Stimulated activated CD4-positive, alpha-beta T cell treated with anti-CD3 and anti-CD28 coated beads, Interleukin-1b, Interleukin-23, amount 100 ng/mL, for 4 hours (primary cell): ENCODE measurements around the gene SCAF8.
"Not testable (repeated sequence)": the region's sequence is repeated elsewhere in the genome, so short reads cannot be mapped to it uniquely, and the experiment has no call there.

ENCODE experiments used
- DNase-seq, 2 donors: peaks; one replicate each; pipeline ENCODE4 v3.0.0-alpha.2; 2020; ENCODE audit warnings: low read depth in 2 of 2

Gene SCAF8

DNA sequence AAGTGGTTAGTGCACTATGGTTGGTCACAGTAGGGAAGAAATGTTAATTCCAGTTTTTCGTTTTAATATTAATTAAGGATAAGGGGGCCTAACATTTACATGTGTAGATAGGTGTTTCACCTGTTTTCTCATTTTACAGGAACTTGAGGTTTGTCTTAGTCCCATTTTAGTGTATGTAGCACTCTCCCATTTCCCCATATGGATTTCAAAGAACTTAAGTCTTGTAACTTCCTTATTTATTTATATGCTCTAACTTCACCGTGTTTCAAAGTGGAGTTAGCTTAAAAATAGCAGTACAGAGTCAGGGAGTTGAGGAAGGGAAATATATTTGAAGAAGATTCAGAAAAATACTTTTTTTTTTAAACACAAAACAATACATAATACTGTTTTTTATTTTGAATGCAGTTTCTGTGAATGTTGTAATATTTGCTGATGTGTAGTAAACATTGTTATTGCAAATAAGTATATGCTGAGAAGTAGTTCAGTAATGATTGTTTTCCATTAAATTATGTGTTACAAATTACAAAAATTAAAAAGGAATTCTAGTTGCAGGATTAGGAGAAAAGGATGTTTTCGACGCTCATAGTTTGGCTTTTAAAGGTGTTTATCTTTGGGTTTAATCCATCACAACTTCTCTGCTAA is 3.5 kb downstream of the SCAF8 start:
- no peak for DNase-seq

- DNase-seq = no peak
Measured at GRCh38 chr6:154737424-154737823, 4.2 kb downstream of the SCAF8 start.

DNA sequence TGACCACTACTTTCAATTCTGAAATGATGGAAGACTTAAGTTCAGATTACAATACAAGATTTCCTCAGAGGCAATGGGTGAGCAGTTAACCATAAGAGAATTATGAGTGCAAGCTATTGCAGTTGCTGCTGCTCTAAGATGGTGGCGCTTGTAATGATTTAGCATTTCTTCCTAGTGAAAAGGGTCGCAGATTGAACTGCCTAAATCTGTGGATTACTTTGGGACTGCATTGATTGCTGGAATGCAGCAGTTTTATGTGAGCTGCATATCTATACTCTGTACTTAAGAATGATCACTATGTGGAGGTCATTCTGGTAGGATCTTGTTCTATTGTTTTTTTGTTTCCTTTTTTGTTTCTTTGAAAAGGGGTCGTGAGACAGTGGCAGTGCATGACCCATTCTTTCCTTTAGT is 5.3 kb downstream of the SCAF8 start:
- no peak for DNase-seq

GRCh38 chr6:154740658-154741057 is 7.4 kb downstream of the SCAF8 start:
- DNase-seq = no peak

- no peak for DNase-seq
Measured at GRCh38 chr6:154742891-154743290, 9.7 kb downstream of the SCAF8 start.

GRCh38 chr6:154744029-154744745 is 11.0 kb downstream of the SCAF8 start:
- DNase-seq = not testable (repeated sequence)

- no peak for DNase-seq
Measured at GRCh38 chr6:154745243-154745642, 12.0 kb downstream of the SCAF8 start.

- no peak for DNase-seq
Measured at GRCh38 chr6:154749341-154749740, 16.1 kb downstream of the SCAF8 start.

DNA sequence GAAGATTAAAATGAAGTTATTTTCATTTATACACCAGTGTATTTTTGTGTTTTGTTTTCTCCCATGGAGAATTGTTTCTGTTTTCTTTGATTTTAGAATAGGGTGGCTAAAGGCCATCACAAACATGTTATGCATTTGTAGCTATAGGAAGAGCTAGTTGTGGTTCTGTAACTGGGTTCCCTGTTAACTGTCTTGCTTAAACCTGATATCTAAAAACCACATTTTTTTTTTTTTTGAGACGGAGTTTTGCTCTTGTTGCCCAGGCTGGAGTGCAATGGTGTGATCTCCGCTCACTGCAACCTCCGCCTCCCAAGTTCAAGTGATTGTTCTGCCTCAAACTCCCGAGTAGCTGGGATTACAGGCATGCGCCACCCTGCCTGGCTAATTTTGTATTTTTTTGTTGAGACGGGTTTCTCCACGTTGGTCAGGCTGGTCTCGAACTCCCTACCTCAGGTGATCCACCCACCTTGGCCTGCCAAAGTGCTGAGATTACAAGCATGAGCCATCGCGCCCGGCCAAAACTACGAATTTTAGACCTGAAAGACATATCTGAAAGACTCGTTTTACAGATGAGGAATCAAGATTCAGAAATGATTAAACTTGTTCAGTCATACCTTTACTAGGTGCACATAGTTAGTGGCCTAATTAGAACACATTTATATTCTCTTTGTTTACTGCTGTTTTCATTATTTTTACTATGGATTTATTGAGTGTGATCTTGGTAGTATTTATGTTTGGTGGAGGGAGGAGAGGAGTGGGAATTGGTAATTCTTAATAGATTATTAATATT is 18.0 kb downstream of the SCAF8 start:
- DNase-seq = no peak

DNA sequence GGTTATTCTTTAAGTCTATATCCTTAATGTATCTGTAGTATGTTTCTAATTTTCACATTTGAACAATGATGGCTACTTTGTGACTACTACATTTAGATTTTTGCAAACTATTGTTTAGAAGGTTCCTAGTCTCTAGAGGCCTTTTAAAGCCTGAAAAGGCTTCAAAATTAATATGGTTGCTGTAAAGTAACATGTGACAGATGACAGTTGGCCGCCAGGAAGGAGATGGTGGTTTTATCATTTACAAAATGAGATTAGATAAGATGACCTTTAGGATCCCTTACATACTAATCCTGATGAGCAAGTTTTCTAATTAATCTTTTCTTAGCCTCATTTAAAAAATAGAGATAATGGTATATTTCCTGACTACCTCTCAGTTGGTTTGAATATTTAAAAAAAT is 18.8 kb downstream of the SCAF8 start:
- DNase-seq = no peak

DNA sequence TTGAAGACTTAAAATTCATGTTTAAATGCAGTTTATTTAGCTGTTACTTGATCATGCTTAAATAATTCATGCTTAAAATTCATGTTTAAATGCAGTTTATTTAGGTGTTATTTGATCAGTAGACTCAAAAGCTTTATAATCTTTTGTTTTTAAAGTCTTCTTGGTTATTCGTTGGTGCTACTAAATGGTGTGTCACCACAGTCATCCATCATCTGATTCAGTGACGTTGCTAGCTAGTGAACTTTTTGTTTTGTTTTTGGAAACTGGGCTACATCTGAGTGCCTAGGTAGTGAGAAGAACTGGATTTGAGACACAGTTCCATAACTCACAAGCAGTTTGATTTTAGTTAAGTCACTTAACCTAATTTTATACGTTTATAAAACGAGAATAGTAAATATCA is 20.9 kb downstream of the SCAF8 start:
- no peak for DNase-seq

DNA sequence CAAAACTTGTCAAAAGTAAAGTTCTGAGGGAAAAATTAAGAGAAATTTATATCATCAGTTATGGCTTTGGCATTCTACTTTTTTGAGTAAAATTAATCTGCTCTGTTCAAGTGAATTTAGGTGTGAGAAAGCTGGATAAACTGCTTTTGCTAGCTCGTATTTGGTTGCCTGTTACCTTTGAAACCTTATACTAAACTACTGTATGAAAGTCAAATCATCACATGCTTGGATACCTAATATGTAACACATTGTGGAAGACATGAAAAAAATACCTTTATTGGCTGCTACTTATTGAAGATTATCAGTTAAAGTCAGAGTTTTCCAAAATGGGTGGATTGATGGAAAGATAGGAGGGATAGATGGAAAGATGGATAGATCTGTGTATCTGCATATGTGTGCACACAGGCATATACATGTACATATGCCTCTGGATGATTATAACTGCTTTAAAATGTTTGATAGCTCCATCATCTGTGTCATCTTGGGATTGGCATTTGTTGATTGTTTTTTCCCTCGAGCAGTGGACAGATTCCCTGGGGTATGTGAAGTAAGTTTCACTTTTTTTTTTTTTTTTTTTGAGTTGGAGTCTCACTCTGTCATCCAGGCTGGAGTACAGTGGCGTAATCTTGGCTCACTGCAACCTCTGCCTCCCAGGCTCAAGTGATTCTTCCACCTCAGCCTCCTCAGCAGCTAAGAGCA is 24.3 kb downstream of the SCAF8 start:
- DNase-seq = no peak

- DNase-seq = no peak
Measured at GRCh38 chr6:154758125-154758524, 24.9 kb downstream of the SCAF8 start.

GRCh38 chr6:154763650-154764049 is 30.4 kb downstream of the SCAF8 start:
- no peak for DNase-seq

DNA sequence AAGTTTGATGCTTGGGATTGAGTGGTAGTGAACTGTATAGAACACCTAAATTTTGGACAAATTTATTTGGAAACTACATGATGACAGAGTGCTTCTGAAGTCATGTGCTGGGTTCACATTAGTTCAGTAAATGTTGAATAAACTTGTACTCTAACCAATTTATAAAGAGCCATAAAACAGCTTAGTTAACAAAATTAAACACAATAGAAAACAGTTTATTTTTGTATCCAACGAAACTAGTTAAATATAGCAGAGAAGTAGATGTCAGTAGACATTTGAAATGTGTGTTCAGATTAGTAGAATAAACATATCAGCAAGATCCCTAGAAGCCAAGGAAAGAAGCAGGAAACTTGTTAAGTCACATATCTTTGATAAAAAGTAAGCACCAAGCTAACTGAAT is 32.1 kb downstream of the SCAF8 start:
- no peak for DNase-seq

DNA sequence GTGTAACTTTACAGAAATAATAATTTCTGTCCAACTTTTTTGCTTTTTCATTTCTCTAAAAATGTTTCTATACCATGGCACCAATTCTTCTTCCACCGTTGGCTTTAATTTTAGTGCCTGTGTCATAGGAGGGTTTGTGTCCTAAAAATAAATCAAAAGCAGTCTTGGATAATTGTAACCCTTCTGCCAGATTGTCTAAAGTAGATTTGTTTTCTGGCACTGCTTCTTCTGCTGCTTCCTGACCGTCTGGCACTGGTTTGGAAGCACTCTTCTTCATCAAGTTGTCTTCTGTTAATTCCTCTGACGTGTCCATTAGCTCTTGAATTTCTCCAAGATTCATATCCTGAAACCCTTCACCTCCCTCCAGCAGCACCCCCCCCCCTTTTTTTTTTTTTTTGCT is 33.1 kb downstream of the SCAF8 start:
- no peak for DNase-seq

- no peak for DNase-seq
Measured at GRCh38 chr6:154767003-154767723, 33.9 kb downstream of the SCAF8 start.

- DNase-seq = no peak
Measured at GRCh38 chr6:154768280-154768679, 35.1 kb downstream of the SCAF8 start.

DNA sequence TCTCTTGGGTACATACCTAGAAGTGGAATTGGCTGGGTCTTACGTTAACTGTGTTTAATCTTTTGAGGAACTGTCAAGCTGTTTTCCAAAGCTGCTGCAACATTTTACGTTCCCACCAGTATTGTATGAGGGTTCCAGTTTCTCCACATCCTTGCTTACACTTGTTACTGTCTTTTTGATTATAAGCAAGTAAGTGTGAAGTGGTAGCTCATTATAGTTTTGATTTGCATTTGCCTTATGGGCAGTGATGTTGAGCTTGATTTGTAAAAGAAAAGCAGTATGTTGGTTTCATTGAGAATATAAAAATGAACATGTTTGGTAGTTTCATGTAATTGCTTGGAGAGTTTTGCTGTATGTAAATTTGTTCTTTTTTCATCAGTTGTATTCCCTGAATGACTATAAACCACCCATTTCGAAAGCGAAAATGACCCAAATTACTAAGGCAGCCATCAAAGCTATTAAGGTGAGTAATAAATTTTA is 40.4 kb downstream of the SCAF8 start:
- no peak for DNase-seq

GRCh38 chr6:154779157-154779556 is 45.9 kb downstream of the SCAF8 start:
- DNase-seq = not testable (repeated sequence)

DNA sequence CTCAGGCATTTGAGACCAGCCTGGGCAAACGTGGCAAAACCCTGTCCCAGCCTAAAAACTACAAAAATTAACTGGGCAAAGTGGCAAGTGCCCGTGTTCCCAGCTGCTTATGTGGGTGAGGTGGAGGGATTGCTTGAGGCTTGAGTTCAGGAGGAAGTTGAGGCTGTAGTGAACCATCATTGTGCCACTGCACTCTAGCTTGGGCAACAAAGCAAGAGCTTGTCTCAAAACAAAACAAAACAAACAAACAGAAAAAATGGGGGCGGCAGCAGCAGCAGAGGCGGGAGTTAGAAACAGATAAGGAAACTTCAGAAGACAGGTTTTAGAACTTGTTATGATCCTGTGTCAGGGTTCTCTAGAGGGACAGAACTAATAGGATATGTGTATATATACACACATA is 49.0 kb downstream of the SCAF8 start:
- no peak for DNase-seq
